Fibroblast of mammary gland (primary cell): ENCODE data around the gene TMEM80.
"Not testable (repeated sequence)": the region's sequence is repeated elsewhere in the genome, so short reads cannot be mapped to it uniquely, and the experiment has no call there.

Experiments
- DNase-seq: peaks from one replicate; pipeline ENCODE4 v3.0.0-alpha.2; 2010; ENCODE audit warnings: low read depth
- H3K4me3 ChIP-seq: 2 replicates; pipeline ENCODE4 v1.5.1; 2011; ENCODE audit warnings: low read depth, mild to moderate bottlenecking, low read length, moderate library complexity; ENCODE audit not compliant: control insufficient read depth
- TF ChIP-seq, protein P1 (sequence below): conservative IDR thresholded peaks from 2 replicates; pipeline ENCODE4 v1.5.1; 2011; ENCODE audit warnings: low read depth, low read length, inconsistent platforms; ENCODE audit not compliant: control insufficient read depth, insufficient read depth

The TMEM80 gene

DNA sequence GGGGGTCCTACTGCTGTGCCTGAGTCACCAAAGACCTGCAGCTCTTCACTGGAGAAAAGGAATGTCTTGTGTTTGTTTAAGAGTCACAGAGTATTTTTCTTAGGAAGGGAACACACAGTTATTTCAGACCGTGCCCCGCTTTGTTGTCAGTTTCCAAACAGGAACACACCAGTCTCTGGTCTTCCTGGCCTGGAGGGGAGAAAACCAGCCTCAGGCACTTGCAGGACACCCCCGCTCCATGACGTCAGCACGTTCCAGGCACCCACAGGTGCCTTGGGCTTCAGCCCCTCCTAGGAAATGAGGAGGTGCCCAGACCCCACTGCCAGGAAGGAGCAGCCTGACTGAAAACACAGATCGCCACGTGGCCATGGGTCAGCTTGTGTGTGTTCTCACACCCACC lies 6.0 kb upstream of the TMEM80 start:
- DNase-seq: no peak
- TF ChIP-seq, protein P1, sequence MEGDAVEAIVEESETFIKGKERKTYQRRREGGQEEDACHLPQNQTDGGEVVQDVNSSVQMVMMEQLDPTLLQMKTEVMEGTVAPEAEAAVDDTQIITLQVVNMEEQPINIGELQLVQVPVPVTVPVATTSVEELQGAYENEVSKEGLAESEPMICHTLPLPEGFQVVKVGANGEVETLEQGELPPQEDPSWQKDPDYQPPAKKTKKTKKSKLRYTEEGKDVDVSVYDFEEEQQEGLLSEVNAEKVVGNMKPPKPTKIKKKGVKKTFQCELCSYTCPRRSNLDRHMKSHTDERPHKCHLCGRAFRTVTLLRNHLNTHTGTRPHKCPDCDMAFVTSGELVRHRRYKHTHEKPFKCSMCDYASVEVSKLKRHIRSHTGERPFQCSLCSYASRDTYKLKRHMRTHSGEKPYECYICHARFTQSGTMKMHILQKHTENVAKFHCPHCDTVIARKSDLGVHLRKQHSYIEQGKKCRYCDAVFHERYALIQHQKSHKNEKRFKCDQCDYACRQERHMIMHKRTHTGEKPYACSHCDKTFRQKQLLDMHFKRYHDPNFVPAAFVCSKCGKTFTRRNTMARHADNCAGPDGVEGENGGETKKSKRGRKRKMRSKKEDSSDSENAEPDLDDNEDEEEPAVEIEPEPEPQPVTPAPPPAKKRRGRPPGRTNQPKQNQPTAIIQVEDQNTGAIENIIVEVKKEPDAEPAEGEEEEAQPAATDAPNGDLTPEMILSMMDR: no peak
- H3K4me3 ChIP-seq: no peak overlapping the region

DNA sequence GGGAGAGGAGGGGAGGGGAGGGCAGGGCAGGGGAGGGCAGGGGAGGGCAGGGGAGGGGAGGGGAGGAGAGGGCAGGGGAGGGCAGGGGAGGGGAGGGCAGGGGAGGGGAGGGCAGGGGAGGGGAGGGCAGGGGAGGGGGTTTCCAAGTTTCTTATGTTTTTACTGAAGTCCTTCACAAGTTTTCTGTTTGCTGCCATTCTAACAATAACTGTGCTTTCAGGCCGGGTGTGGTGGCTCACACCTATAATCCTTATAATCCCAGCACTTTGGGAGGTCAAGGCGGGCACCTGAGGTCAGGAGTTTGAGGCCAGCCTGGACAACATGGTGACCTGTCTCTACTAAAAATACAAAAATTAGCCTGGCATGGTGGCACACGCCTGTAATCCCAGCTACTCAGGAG lies 5.4 kb upstream of the TMEM80 start:
- not testable (repeated sequence) for H3K4me3 ChIP-seq, DNase-seq

DNA sequence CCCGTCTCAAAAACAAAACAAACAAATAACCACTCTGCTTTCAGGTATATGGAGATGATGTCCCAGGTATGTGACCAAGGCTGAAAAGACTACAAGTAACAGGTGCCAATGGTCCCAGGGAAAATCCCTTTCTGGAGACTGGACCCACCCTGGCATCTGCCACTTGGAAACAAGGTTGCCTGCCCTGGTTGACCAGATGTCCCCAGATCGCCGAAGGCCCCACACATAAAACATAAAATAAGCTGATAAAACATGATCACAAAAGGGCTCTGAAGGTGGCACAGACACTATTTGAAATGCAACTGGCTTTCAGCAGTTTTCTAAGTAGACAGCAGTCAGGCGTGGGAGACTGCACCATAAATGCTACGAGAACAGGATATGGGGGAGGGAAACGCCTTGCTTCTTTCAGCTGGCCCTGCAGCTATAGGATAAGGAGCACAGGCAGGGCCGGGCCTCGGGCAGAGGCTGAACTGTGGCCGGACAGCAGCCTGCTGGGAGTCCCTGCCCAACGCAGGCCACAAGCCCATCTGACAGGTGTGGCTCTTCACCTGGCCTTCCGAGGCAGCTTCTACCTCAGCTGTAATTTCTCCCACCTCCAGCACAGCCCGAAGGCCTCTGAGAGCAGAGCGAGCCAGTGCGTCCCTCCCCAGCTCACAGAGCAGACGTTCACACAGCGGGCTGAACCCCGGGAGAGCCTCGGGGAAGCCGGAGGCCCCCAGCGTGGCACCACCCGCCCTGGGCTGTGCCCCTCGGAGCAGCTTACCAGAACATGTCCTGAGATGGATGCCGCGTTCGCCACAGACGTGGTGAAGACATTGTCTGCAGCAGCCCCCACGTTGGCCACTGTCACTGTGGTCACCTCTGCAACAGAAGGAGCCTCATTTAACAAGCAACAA lies 4.6 kb upstream of the TMEM80 start:
- DNase-seq: no peak
- TF ChIP-seq, protein P1: no peak
- no peak overlapping the region for H3K4me3 ChIP-seq

DNA sequence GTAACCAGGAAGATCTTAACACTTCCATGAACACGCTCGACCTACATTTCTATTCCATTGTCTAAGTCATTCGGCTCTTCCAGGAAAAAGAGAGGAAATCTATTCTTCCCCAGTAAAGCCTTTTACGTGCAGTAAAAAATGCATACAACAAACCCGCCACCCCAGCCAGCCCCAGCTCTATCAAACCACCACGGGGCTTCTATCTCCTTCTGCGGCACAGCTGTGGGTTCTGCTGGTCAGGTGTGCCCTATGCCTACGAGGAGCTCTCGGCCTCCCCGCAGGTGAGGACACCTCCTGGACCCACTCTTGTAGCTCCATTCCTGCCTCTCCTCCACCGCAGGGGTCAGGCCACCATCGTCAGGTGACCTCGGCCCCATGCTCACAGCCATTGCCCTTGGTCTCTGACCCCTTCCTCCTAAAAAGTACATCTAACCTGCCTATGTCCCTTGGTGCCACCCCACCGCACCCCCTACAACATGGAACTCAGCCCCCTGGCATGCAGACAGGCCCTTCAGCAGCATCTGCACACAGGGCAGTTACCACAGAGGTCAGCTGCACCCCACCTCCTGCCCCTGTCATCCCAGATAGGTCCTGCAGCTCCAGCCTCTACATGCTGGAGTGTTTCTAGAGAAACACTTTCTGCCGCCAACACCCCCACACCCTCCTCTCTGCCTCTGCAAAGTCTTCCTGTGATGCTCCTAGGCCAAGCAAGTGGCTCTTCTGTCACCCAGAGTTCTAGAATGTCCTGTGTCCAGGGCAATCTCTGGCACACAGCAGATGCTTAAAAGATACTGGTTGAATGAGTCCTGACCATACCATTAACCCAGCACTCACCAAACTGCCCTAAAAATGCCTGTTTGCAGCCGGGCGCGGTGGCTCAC lies 3.7 kb upstream of the TMEM80 start:
- TF ChIP-seq, protein P1: no peak
- DNase-seq: no peak
- H3K4me3 ChIP-seq: no peak overlapping the region

DNA sequence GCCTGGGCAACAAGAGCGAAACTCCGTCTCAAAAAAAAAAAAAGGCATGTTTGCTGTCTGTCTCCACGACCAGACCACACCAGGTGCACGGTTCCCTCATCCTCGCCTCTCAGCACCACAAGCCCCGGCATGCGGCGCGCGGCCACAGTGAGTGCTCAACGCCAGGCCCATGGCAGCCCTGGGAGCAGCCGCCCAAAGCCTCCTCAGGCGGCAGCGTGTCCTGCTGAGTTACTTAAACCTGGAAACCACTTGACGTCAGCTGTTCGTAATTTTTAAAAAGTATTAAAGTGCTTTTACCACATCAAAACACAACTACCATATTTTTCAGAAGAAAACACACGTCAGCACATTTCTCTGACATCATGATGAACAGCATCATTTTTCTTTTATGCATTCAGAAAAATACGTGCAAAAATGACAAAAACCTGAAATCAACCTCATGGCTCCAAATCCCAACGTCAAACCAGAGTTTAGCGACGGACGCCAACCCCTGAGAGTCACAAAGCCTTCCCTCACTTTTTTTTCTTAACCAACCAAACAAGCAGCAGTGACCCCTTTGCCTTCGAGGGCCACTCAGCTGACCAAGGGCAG lies 2.7 kb upstream of the TMEM80 start:
- TF ChIP-seq, protein P1: no peak
- H3K4me3 ChIP-seq: peak overlapping the region; percentile 35
- peak; percentile 26 for DNase-seq

DNA sequence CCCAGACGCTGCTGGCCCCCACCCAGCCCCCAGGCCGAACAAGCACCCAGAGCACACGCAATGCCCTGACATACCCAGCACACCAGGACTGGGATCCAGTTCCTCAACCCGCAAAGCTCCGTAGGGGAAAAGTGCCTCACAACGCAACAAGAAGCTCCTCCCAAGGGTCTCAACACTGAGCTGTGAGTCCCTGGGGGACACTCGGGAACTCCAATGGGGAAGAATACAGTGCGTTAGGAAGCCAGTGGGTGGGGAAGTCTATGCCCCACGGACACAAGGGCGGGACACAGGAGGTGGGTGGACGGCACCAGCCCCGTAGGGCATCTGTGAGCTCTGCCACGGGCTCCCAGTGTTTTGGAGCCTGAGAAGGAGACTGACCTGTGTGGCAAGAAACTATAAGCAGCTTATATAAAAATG lies 2.2 kb upstream of the TMEM80 start:
- peak overlapping the region; percentile 35 for H3K4me3 ChIP-seq
- TF ChIP-seq, protein P1: no peak
- DNase-seq: peak; percentile 31
